Spleen (tissue), 7 donors: Measurements from ENCODE around the gene OTOP2.

Experiments used
- POLR2A ChIP-seq, 3 donors: fragments of 450-650 bp; IDR thresholded peaks; one replicate each; pipeline ENCODE4 v1.5.1; 2017; ENCODE audit warnings: antibody characterized with exemption in 3 of 3, mild to moderate bottlenecking in 1 of 3
- POLR2AphosphoS5 ChIP-seq, 3 donors: sonication (generic); formaldehyde crosslinking; IDR thresholded peaks; one replicate each; pipeline ENCODE4 v1.5.1; 2017; ENCODE audit warnings: antibody characterized with exemption in 3 of 3
- TF ChIP-seq, protein P1 (sequence below), 11 experiments: fragments of 200-600 bp in 7 of 11; fragments of 450-650 bp in 4 of 11; sonication (generic) in 4 of 11; IDR thresholded peaks in 8 of 11; conservative IDR thresholded peaks in 3 of 11; 1 replicate in 7 of 11; 2 replicates in 4 of 11; pipeline versions ENCODE4 v1.4.0 to v1.8.0; 2016 to 2021; ENCODE audit warnings: antibody characterized with exemption in 11 of 11, inconsistent platforms in 4 of 11, mild to moderate bottlenecking in 1 of 11
- donor health status: DM: no; HTN: no; CAD: no; lungs with moderate emphysema.
- donor health status: DM: no; HTN: no; CAD: no.
- donor health status: DM: no; HTN: no; CAD: no.

DNA sequence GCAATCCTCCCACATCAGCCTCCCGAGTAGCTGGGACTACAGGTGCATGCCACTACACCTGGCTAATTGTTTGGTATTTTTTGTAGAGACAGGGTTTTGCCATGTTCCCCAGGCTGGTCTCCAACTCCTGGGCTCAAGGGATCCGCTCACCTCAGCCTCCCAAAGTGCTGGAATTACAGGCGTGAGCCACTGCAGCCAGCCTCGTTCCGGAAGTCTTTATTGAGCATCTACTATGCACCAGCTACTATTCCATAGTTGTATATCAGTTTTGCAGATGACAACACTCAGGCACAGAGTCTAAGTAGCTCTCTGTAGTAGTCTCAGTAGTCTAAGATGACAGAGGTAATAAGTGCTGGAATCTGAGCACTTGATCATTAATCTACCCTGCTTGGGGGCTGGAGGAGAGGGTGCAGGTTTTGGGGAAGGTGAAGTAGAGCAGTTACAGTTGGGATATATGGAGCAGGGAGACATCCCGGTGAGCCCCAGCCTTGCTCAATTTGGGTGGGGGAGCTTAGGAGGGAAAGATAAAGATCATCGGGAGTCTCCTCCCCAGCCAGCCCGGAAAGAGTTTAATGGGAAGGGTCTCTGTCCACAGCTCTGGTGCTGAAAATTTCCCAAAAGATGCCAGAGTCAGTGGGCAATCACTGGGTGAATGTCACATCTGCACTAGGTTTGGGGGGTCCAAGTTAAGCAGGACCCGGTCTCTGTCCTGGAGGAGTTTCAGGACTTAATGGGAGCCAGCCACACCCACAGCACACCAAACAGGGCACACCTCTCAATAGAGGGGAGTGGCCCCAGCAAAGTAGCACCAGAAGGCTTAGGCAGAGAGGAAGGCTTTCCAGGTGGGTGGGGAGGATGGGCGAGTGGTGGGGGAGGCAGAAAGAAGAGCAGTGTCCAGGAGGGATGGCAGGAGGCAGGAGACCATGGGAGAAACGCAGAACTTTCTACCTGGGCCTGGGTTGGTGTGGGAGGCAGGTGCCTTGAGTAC, 13.3 kb downstream of the OTOP2 start:
- TF ChIP-seq POLR2A (IDR thresholded peaks at IDR 0.05) = no peak
- no peak for TF ChIP-seq POLR2AphosphoS5 (IDR thresholded peaks at IDR 0.05)
- TF ChIP-seq, protein P1, sequence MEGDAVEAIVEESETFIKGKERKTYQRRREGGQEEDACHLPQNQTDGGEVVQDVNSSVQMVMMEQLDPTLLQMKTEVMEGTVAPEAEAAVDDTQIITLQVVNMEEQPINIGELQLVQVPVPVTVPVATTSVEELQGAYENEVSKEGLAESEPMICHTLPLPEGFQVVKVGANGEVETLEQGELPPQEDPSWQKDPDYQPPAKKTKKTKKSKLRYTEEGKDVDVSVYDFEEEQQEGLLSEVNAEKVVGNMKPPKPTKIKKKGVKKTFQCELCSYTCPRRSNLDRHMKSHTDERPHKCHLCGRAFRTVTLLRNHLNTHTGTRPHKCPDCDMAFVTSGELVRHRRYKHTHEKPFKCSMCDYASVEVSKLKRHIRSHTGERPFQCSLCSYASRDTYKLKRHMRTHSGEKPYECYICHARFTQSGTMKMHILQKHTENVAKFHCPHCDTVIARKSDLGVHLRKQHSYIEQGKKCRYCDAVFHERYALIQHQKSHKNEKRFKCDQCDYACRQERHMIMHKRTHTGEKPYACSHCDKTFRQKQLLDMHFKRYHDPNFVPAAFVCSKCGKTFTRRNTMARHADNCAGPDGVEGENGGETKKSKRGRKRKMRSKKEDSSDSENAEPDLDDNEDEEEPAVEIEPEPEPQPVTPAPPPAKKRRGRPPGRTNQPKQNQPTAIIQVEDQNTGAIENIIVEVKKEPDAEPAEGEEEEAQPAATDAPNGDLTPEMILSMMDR (IDR thresholded peaks at IDR 0.05 in 8 of 11, conservative IDR thresholded peaks at IDR 0.05 in 3 of 11) = no peak
